Measurements from ENCODE around the gene CXXC5. TPM values are rescaled to one million over a fixed set of nuclear protein-coding genes. Genes with fewer than 3 reads are reported as not detected.
"Not testable (repeated sequence)": the region's sequence is repeated elsewhere in the genome, so short reads cannot be mapped to it uniquely, and the experiment has no call there.

The CXXC5 gene
- total RNA-seq, 2 donors from 2014 or later: 57.9 to 59.5 TPM

- Histone ChIP-seq H3K27me3 (no peaks in the 10 kb centered on the region), H3K4me3 (no peak overlapping the region), H3K27ac (peak overlapping the region in 1 of 2 donors; percentile 88), H3K36me3 (no peaks in the 10 kb centered on the region), H3K4me1 (peaks cover 0 to 15% of the 10 kb centered on the region in 2 donors), H3K9me3 (no peaks in the 10 kb centered on the region)
- TF ChIP-seq, protein P1, sequence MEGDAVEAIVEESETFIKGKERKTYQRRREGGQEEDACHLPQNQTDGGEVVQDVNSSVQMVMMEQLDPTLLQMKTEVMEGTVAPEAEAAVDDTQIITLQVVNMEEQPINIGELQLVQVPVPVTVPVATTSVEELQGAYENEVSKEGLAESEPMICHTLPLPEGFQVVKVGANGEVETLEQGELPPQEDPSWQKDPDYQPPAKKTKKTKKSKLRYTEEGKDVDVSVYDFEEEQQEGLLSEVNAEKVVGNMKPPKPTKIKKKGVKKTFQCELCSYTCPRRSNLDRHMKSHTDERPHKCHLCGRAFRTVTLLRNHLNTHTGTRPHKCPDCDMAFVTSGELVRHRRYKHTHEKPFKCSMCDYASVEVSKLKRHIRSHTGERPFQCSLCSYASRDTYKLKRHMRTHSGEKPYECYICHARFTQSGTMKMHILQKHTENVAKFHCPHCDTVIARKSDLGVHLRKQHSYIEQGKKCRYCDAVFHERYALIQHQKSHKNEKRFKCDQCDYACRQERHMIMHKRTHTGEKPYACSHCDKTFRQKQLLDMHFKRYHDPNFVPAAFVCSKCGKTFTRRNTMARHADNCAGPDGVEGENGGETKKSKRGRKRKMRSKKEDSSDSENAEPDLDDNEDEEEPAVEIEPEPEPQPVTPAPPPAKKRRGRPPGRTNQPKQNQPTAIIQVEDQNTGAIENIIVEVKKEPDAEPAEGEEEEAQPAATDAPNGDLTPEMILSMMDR (IDR thresholded peaks at IDR 0.05): no peak
- no peak for DNase-seq (ENCODE audit: low spot score)
Observed at GRCh38 chr5:139723986-139724587, 75.9 kb downstream of the CXXC5 start.

GRCh38 chr5:139725073-139725830 is 77.1 kb downstream of the CXXC5 start:
- H3K4me3 ChIP-seq: no peak overlapping the region
- H3K27ac ChIP-seq: peak overlapping the region; percentile 66 to 88
- TF ChIP-seq, protein P1 (IDR thresholded peaks at IDR 0.05): no peak
- peak; percentile 79 for DNase-seq (ENCODE audit: low spot score)
- H3K4me1 ChIP-seq: peaks cover 0 to 15% of the 10 kb centered on the region in 2 donors
- H3K27me3 ChIP-seq: no peaks in the 10 kb centered on the region
- no peaks in the 10 kb centered on the region for H3K9me3 ChIP-seq
- H3K36me3 ChIP-seq: no peaks in the 10 kb centered on the region

DNA sequence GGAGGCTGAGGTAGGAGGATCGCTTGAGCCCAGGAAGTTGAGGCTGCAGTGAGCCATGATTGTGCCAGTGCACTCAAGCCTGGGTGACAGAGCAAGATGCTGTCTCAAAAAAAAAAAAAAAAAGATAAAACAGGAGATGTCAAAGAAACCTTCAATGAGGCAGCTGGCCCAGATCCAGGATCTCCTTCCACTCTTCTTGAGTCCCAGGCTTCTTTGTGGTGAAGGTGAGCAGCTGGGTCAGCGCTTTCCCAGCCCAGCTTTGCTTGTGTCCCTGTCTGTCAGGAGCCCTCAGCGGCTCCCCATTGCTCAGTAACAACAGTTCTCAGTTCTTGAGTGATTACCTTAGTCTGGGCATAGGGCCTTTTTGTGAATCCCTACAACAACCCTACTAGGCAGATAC is 78.1 kb downstream of the CXXC5 start:
- H3K4me3 ChIP-seq: no peak overlapping the region
- H3K27me3 ChIP-seq: no peaks in the 10 kb centered on the region
- H3K27ac ChIP-seq: no peak overlapping the region
- H3K36me3 ChIP-seq: no peaks in the 10 kb centered on the region
- TF ChIP-seq, protein P1 (IDR thresholded peaks at IDR 0.05): no peak
- no peak for DNase-seq (ENCODE audit: low spot score)
- peaks cover 0 to 15% of the 10 kb centered on the region in 2 donors for H3K4me1 ChIP-seq
- H3K9me3 ChIP-seq: no peaks in the 10 kb centered on the region

DNA sequence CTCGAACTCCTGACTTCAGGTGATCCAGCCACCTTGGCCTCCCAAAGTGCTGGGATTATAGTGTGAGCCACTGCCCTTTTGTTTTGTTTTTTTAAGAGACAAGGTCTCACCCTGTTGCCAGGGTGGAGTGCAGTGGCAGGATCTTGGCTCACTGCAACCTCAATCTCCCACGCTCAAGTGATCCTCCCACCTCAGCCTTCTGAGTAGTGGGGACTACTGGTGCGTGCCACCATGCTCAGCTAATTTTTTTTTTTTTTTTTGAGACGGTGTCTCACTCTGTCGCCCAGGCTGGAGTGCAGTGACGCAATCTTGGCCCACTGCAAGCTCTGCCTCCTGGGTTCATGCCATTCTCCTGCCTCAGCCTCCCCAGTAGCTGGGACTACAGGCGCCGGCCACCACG is 79.5 kb downstream of the CXXC5 start:
- not testable (repeated sequence) for H3K9me3 ChIP-seq; DNase-seq (ENCODE audit: low spot score); H3K36me3 ChIP-seq; H3K27ac ChIP-seq; H3K27me3 ChIP-seq; H3K4me3 ChIP-seq
- H3K4me1 ChIP-seq: peaks cover 0 to 15% of the 10 kb centered on the region in 2 donors

GRCh38 chr5:139731281-139731680 is 83.1 kb downstream of the CXXC5 start:
- no peak overlapping the region for H3K27ac ChIP-seq
- no peaks in the 10 kb centered on the region for H3K4me1 ChIP-seq
- H3K9me3 ChIP-seq: no peaks in the 10 kb centered on the region
- H3K4me3 ChIP-seq: no peak overlapping the region
- TF ChIP-seq, protein P1 (IDR thresholded peaks at IDR 0.05): no peak
- no peaks in the 10 kb centered on the region for H3K36me3 ChIP-seq
- H3K27me3 ChIP-seq: no peaks in the 10 kb centered on the region
- no peak for DNase-seq (ENCODE audit: low spot score)

- no peak overlapping the region for H3K27ac ChIP-seq
- TF ChIP-seq, protein P1 (IDR thresholded peaks at IDR 0.05): no peak
- no peaks in the 10 kb centered on the region for H3K9me3 ChIP-seq
- no peaks in the 10 kb centered on the region for H3K4me1 ChIP-seq
- no peaks in the 10 kb centered on the region for H3K36me3 ChIP-seq
- no peak for DNase-seq (ENCODE audit: low spot score)
- no peak overlapping the region for H3K4me3 ChIP-seq
- H3K27me3 ChIP-seq: no peaks in the 10 kb centered on the region
Observed at GRCh38 chr5:139732019-139732418, 83.9 kb downstream of the CXXC5 start.

Data from right atrium auricular region (tissue), 2 donors.